ENCODE results near the gene PIGS. TPM values are rescaled to one million over a fixed set of nuclear protein-coding genes. Genes with fewer than 3 reads are reported as not detected.
A peak's percentile ranks its signal among the peaks of the same experiment; 100 is the strongest.

The PIGS gene
- total and polyA plus RNA-seq, 9 of the 15 experiments (the other 6 are each of a cell fraction or from before 2014, with no cell fraction given), result 47.5 to 138 (median 57.6) TPM

DNA sequence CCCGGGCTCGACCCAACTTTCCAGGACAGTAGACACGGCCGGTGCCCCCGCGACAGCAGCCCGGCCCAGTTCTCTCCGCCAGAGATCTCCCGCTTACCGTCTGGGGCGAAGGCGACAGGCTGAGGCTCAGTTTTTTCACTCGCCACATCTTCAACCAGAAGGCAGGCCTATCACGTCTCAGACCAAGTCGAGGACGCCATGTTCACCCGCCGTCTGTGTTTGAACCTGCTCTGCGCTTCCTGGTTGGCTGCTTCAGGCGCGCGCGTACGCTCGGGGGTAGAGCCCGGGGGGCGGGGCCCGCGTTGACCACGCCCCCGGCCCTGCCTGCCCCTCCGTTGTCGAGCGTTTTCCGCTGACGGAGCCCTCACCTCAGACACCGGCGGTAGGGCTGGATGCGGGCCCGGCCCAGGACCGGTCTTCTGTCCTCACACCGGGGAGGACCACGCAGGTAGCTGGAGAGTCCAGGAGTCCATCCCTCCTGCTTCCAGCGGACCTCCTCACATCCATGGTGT lies 27.5 kb upstream of the PIGS start, which contains the start of gene SPAG5 (continued):
- TF ChIP-seq HDAC3 (IDR thresholded peaks at IDR 0.05; ENCODE audit: borderline replicate concordance, partially characterized antibody) (no peak), FOS (IDR thresholded peaks at IDR 0.05; ENCODE audit: extremely low read depth, insufficient read length) (no peak), NEUROD1 (IDR thresholded peaks at IDR 0.05; ENCODE audit: borderline replicate concordance, low read depth, low read length, partially characterized antibody) (peak; percentile 64), NR2C2 (CRISPR knock-in tag; IDR thresholded peaks at IDR 0.05) (no peak), NR2C2 (tag; IDR thresholded peaks at IDR 0.05) (no peak), RBM15 (IDR thresholded peaks at IDR 0.05; ENCODE audit: insufficient read depth, low read length) (no peak), LCOR (CRISPR knock-in tag; IDR thresholded peaks at IDR 0.05) (0 out of 2 replicates have a peak, but pooled peaks have one; percentile 16), ZNF75A (CRISPR knock-in tag; IDR thresholded peaks at IDR 0.05) (no peak), RFX1 (IDR thresholded peaks at IDR 0.05) (no peak), C11orf30 (IDR thresholded peaks at IDR 0.05; ENCODE audit: low read depth) (peak; percentile 88), THRA (IDR thresholded peaks at IDR 0.05) (no peak), KAT2B (IDR thresholded peaks at IDR 0.05; ENCODE audit: low read depth, low read length) (no peak), RAD51 (IDR thresholded peaks at IDR 0.05; ENCODE audit: borderline replicate concordance, low read depth) (0 out of 2 replicates have a peak, but pooled peaks have one; percentile 5), CREM (IDR thresholded peaks at IDR 0.05; ENCODE audit: low read depth) (peak; percentile 84)
- TF ChIP-seq, protein P1, sequence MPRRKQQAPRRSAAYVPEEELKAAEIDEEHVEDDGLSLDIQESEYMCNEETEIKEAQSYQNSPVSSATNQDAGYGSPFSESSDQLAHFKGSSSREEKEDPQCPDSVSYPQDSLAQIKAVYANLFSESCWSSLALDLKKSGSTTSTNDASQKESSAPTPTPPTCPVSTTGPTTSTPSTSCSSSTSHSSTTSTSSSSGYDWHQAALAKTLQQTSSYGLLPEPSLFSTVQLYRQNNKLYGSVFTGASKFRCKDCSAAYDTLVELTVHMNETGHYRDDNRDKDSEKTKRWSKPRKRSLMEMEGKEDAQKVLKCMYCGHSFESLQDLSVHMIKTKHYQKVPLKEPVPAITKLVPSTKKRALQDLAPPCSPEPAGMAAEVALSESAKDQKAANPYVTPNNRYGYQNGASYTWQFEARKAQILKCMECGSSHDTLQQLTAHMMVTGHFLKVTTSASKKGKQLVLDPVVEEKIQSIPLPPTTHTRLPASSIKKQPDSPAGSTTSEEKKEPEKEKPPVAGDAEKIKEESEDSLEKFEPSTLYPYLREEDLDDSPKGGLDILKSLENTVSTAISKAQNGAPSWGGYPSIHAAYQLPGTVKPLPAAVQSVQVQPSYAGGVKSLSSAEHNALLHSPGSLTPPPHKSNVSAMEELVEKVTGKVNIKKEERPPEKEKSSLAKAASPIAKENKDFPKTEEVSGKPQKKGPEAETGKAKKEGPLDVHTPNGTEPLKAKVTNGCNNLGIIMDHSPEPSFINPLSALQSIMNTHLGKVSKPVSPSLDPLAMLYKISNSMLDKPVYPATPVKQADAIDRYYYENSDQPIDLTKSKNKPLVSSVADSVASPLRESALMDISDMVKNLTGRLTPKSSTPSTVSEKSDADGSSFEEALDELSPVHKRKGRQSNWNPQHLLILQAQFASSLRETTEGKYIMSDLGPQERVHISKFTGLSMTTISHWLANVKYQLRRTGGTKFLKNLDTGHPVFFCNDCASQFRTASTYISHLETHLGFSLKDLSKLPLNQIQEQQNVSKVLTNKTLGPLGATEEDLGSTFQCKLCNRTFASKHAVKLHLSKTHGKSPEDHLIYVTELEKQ (CRISPR knock-in tag; IDR thresholded peaks at IDR 0.05), result no peak
- TF ChIP-seq, protein P2, sequence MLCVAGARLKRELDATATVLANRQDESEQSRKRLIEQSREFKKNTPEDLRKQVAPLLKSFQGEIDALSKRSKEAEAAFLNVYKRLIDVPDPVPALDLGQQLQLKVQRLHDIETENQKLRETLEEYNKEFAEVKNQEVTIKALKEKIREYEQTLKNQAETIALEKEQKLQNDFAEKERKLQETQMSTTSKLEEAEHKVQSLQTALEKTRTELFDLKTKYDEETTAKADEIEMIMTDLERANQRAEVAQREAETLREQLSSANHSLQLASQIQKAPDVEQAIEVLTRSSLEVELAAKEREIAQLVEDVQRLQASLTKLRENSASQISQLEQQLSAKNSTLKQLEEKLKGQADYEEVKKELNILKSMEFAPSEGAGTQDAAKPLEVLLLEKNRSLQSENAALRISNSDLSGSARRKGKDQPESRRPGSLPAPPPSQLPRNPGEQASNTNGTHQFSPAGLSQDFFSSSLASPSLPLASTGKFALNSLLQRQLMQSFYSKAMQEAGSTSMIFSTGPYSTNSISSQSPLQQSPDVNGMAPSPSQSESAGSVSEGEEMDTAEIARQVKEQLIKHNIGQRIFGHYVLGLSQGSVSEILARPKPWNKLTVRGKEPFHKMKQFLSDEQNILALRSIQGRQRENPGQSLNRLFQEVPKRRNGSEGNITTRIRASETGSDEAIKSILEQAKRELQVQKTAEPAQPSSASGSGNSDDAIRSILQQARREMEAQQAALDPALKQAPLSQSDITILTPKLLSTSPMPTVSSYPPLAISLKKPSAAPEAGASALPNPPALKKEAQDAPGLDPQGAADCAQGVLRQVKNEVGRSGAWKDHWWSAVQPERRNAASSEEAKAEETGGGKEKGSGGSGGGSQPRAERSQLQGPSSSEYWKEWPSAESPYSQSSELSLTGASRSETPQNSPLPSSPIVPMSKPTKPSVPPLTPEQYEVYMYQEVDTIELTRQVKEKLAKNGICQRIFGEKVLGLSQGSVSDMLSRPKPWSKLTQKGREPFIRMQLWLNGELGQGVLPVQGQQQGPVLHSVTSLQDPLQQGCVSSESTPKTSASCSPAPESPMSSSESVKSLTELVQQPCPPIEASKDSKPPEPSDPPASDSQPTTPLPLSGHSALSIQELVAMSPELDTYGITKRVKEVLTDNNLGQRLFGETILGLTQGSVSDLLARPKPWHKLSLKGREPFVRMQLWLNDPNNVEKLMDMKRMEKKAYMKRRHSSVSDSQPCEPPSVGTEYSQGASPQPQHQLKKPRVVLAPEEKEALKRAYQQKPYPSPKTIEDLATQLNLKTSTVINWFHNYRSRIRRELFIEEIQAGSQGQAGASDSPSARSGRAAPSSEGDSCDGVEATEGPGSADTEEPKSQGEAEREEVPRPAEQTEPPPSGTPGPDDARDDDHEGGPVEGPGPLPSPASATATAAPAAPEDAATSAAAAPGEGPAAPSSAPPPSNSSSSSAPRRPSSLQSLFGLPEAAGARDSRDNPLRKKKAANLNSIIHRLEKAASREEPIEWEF (CRISPR knock-in tag; IDR thresholded peaks at IDR 0.05), result no peak
